ENCODE results near the gene BORCS8.

The BORCS8 gene

GRCh38 chr19:19213426-19214158 is 21.6 kb upstream of the BORCS8 start:
- no peak for DNase-seq

DNA sequence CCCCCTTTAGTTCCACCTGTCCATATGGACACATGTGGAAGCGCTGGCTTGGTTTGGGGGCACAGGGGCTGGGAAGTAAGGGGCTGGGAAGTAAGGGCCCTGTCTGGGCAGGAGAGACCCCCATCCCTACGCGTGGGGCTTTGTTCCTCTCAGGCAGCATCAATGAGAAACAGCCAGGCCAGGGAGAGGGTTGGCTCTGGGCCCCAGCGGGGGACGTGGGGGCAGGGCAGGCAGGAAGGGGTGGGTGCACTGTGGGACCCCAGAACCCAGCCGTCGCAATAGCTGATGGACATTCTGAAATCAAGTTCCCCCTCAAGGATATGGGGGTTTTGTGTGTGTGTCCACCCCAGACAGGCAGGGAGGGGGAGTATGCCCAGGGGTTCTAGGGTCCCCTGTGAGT is 21.0 kb upstream of the BORCS8 start:
- DNase-seq = no peak

GRCh38 chr19:19211499-19212420 is 19.8 kb upstream of the BORCS8 start, which contains the start of gene NCAN:
NCAN (plus strand) TSS chr19:19211958; CDS start chr19:19216954, 4,996 bp downstream.
- DNase-seq = peak; percentile 14

GRCh38 chr19:19209372-19209771 is 17.4 kb upstream of the BORCS8 start:
- DNase-seq = peak; percentile 1

- DNase-seq = no peak
These were observed 16.0 kb upstream of the BORCS8 start for GRCh38 chr19:19207637-19208572.

DNA sequence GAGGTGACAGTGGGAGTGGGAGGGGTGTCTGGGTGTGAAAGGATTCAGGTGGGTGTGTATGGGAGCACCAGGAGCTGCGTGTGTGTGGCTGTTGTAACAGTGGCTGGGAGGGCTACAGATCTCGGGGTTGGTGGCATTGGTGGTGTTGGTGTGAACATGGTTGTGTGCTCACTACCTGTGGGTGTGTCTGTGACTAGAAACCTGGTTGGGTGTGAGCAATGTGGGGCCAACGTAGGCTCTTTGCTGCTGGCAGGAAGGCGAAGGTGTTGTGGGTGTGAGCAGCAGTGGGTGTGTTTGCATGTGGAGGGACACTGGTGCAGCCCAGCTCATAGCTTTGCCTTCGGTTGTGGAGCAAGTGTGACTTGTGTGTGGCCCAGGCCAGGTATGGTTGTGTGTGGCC is 15.0 kb upstream of the BORCS8 start:
- DNase-seq = no peak

- no peak for DNase-seq
These were observed 13.8 kb upstream of the BORCS8 start for GRCh38 chr19:19205416-19206410.

DNA sequence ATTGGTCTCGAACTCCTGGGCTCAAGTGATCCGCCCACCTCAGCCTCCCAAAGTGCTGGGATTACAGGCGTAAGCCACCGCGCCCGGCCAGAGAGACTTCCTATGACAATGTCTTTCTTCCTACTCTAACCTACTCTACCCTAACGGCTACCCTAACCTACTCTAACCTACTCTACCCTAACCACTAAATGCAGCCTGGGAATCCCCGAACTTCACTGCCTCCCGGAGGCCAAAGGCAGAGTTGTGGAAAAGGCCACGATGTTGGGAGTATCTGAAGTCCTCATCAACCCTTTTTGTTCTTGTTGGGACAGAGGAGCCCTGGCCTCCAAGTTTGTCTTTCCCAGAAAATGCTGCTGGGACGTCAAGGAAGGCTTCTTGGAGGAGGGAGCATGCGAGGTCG is 12.2 kb upstream of the BORCS8 start:
- DNase-seq = no peak

DNA sequence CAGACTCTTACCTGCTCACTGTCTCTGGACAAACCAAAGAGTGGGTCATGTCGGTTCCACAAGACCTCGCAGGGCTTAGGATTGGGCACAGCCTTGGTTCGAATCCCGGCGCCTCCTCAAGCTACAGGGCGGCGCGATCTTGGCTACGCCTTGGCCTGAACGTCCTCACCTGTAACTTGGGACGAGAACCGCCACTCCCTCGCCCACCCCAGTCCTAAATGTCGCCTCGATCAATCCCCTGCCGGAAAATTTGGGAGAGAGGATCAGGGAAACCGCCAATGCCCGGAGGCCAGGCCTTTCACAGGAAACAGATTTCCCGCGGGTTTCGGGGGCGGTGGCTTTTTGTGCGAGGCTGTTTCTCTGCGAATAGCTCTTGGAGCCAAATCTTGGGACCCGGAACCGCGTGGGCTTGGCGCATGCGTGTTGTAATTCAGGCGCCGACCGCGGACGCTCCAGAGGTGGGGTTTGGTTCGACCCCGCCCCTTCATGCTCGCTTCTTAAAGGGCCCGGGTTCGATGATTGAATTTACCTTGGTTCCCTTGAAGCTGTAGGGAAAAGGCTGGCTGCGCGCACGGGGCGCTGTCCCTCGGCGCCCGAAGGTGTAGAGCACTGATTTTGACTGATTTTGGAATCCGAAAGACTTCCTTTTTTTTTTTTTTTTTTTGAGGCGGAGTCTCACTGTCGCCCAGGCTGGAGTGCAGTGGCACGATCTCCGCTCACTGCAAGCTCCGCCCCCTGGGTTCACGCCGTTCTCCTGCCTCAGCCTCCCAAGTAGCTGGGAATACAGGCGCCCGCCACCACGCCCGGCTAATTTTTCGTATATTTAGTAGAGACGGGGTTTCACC is 11.3 kb upstream of the BORCS8 start, which contains the start of gene NR2C2AP:
Gene NR2C2AP (minus strand): TSS at position 403 of the 845 bp plus-strand sequence. CDS start 354 bp downstream, at position 49.
- DNase-seq = peak; percentile 91

DNA sequence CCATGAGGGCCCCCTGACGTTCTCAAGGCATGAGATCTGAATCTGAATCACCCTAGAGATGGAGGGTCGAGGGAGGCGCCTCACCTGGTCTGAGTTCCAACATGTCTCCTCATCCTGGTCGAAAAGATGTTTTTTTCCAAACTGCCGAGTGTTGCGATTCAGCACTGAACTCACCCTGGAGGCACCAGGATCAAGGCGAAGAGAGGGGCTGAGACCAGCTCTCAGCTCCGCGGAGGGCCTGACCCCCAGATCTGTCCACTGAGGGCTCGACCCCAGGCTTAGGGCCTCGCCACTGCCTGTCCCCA is 10.7 kb upstream of the BORCS8 start:
- DNase-seq = no peak

- DNase-seq = no peak
These were observed 10.0 kb upstream of the BORCS8 start for GRCh38 chr19:19201697-19202630.

GRCh38 chr19:19193926-19194325 is 2.0 kb upstream of the BORCS8 start:
- no peak for DNase-seq

DNA sequence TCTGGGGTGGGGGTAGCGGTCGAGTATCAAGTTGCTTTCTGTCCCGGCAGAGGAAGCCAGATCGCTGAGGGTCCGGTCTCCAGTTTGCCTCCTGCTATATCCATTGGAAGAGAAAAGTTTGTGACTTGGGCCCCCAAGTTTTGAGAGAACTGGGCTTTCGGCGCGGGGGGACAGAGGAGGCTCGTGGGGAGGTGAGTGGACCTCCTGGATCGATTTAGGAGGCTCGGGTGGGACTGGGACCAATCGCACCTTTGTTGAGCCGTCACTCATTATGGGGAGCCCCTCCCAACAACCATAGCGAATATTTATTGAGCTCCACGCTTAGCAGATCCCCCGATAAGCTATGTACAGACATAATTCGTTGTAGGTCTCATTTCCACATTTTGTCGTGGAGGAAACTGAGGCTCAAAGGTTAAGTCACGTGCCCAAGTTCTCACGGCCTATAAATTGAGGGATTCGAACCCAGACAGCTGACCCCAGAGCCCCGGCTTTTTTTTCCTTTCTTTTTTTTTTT is 1.0 kb upstream of the BORCS8 start:
- DNase-seq = peak; percentile 16

DNA sequence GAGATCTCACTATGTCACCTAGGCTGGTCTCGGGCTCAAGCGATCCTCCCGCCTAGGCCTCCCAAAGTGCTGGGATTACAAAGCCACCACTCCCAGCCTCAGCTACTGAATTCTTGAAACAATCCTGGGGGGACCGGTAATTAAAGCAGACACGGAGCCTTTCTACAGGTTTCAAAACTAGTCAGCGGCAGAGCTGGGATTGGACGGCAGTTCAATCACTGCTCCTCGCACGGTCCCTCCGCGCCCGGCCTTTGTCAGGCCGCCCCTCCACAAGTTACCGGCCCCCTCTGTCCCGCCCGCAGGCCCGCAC is 229 bp downstream of the BORCS8 start:
- no peak for DNase-seq

- DNase-seq = no peak
These were observed 5.2 kb downstream of the BORCS8 start for GRCh38 chr19:19186742-19187141.

GRCh38 chr19:19185853-19186740 is 5.9 kb downstream of the BORCS8 start:
- DNase-seq = no peak

- DNase-seq = no peak
These were observed 10.4 kb downstream of the BORCS8 start for GRCh38 chr19:19181488-19181998.
